HG02571 (cell line): ENCODE measurements around the gene GPX5.

Experiments
- ATAC-seq: cut with Tn5 transposase; IDR thresholded peaks from one replicate; pipeline ENCODE4 v1.9.1; 2021; ENCODE audit warnings: mild to moderate bottlenecking, moderate library complexity; ENCODE audit not compliant: unreplicated experiment

The GPX5 gene

GRCh38 chr6:28553384-28553985 lies 27.8 kb downstream of the GPX5 start:
- no peak for ATAC-seq

- ATAC-seq: no peak
Measured at GRCh38 chr6:28553986-28554881, 28.6 kb downstream of the GPX5 start.

GRCh38 chr6:28555136-28555535 lies 29.5 kb downstream of the GPX5 start:
- no peak for ATAC-seq

- no peak for ATAC-seq
Measured at GRCh38 chr6:28558629-28559028, 32.9 kb downstream of the GPX5 start.

GRCh38 chr6:28563430-28564095 lies 37.9 kb downstream of the GPX5 start:
- ATAC-seq: no peak

- ATAC-seq: no peak
Measured at GRCh38 chr6:28565823-28566526, 40.3 kb downstream of the GPX5 start.

- no peak for ATAC-seq
Measured at GRCh38 chr6:28566527-28567252, 41.0 kb downstream of the GPX5 start.

- no peak for ATAC-seq
Measured at GRCh38 chr6:28567506-28567905, 41.8 kb downstream of the GPX5 start.

GRCh38 chr6:28568515-28569108 lies 42.9 kb downstream of the GPX5 start:
- ATAC-seq: no peak

- ATAC-seq: no peak
Measured at GRCh38 chr6:28569748-28570147, 44.1 kb downstream of the GPX5 start.

- no peak for ATAC-seq
Measured at GRCh38 chr6:28580475-28580874, 54.8 kb downstream of the GPX5 start.

- ATAC-seq: no peak
Measured at GRCh38 chr6:28583463-28583862, 57.8 kb downstream of the GPX5 start.
